Liver (tissue), 9 donors: ENCODE measurements around the gene CD300H. TPM values are rescaled to one million over a fixed set of nuclear protein-coding genes. Genes with fewer than 3 reads are reported as not detected.

Source experiments
- DNase-seq: peaks from one replicate; pipeline ENCODE4 v3.0.0-alpha.2; 2017; ENCODE audit warnings: low spot score
- H3K27ac ChIP-seq, 2 donors: one replicate each; pipeline ENCODE4 v1.7.0; 2013; ENCODE audit warnings: inconsistent platforms in 2 of 2, low read length in 2 of 2, control low read depth in 1 of 2, low read depth in 1 of 2, mild to moderate bottlenecking in 1 of 2
- H3K27me3 ChIP-seq, 4 donors: one replicate each; pipeline versions ENCODE4 v1.6.1 to v1.7.0; 2013; ENCODE audit warnings: low read length in 3 of 4, inconsistent platforms in 1 of 4, mild to moderate bottlenecking in 1 of 4, moderate library complexity in 1 of 4; ENCODE audit not compliant: control insufficient read depth in 4 of 4, insufficient read depth in 4 of 4
- H3K36me3 ChIP-seq, 4 donors: one replicate each; pipeline versions ENCODE4 v1.6.1 to v1.7.0; 2013; ENCODE audit warnings: low read length in 3 of 4, mild to moderate bottlenecking in 3 of 4, low read depth in 1 of 4, moderate library complexity in 1 of 4; ENCODE audit not compliant: control insufficient read depth in 4 of 4, insufficient read depth in 3 of 4
- H3K4me1 ChIP-seq, 4 donors: one replicate each; pipeline versions ENCODE4 v1.6.1 to v1.7.0; 2013; ENCODE audit warnings: low read length in 3 of 4, mild to moderate bottlenecking in 3 of 4, moderate library complexity in 1 of 4; ENCODE audit not compliant: control insufficient read depth in 4 of 4, insufficient read depth in 4 of 4
- H3K4me3 ChIP-seq, 3 donors: one replicate each; pipeline versions ENCODE4 v1.6.1 to v1.7.0; 2013; ENCODE audit warnings: low read length in 3 of 3, control low read depth in 1 of 3, low read depth in 1 of 3, mild to moderate bottlenecking in 1 of 3
- H3K9ac ChIP-seq, 2 donors: one replicate each; pipeline ENCODE4 v1.7.0; 2013; ENCODE audit warnings: low read length in 2 of 2, mild to moderate bottlenecking in 2 of 2, moderate library complexity in 2 of 2, control low read depth in 1 of 2, low read depth in 1 of 2
- H3K9me3 ChIP-seq, 4 donors: one replicate each; pipeline versions ENCODE4 v1.6.1 to v1.7.0; 2013; ENCODE audit warnings: low read length in 3 of 4; ENCODE audit not compliant: control insufficient read depth in 4 of 4
- EGR1 ChIP-seq, 2 donors: IDR thresholded peaks; 2 replicates each; pipeline ENCODE4 v1.6.1; 2016 to 2018; ENCODE audit warnings: antibody characterized with exemption in 2 of 2, low read depth in 2 of 2
- FOXA1 ChIP-seq: IDR thresholded peaks from 2 replicates; pipeline ENCODE4 v1.6.1; 2016; ENCODE audit warnings: antibody characterized with exemption
- FOXA2 ChIP-seq: IDR thresholded peaks from 2 replicates; pipeline ENCODE4 v1.6.1; 2016; ENCODE audit warnings: antibody characterized with exemption
- GABPA ChIP-seq, 2 donors: IDR thresholded peaks in 1 of 2; conservative IDR thresholded peaks in 1 of 2; 2 replicates each; pipeline ENCODE4 v1.6.1; 2016; ENCODE audit warnings: antibody characterized with exemption in 2 of 2, mild to moderate bottlenecking in 1 of 2, moderate library complexity in 1 of 2
- HNF4A ChIP-seq, 2 donors: conservative IDR thresholded peaks; 2 replicates each; pipeline ENCODE4 v1.6.1; 2016; ENCODE audit warnings: antibody characterized with exemption in 2 of 2, mild to moderate bottlenecking in 2 of 2
- HNF4G ChIP-seq: IDR thresholded peaks from 2 replicates; pipeline ENCODE4 v1.6.1; 2016; ENCODE audit warnings: antibody characterized with exemption
- NR2F2 ChIP-seq: IDR thresholded peaks from 2 replicates; pipeline ENCODE4 v1.6.1; 2016; ENCODE audit warnings: antibody characterized with exemption
- RAD21 ChIP-seq, 2 donors: IDR thresholded peaks; 2 replicates each; pipeline ENCODE4 v1.6.1; 2016; ENCODE audit warnings: antibody characterized with exemption in 2 of 2, mild to moderate bottlenecking in 2 of 2
- RXRA ChIP-seq, 2 donors: IDR thresholded peaks; 2 replicates each; pipeline ENCODE4 v1.6.1; 2017 to 2018; ENCODE audit warnings: antibody characterized with exemption in 2 of 2, mild to moderate bottlenecking in 1 of 2
- SP1 ChIP-seq: IDR thresholded peaks from 2 replicates; pipeline ENCODE4 v1.6.1; 2018; ENCODE audit warnings: antibody characterized with exemption, mild to moderate bottlenecking
- YY1 ChIP-seq: IDR thresholded peaks from 2 replicates; pipeline ENCODE4 v1.6.1; 2016; ENCODE audit warnings: antibody characterized with exemption, mild to moderate bottlenecking
- WGBS: extraction: QIAGEN DNeasy Blood & Tissue Kit; methylation state at CpG from one replicate; pipeline ENCODE4 v1.1.7; 2013; 5-methylcytosine and 5-hydroxymethylcytosine counted together
- polyA plus RNA-seq, 2 donors: library from polyadenylated mRNA; stranded (reverse) in 1 of 2; unstranded in 1 of 2; fragments of 200-250 nt in 1 of 2; fragments of >200 nt in 1 of 2; fragmentation: Nextera tagmentation in 1 of 2; extraction: Ambion mirVana in 1 of 2; gene quantifications; one replicate each; pipeline versions ENCODE4 v1.2.1 to v1.2.3, GENCODE V29; 2013 to 2015
- total RNA-seq, 2 donors: library from RNA; depleted of rRNA; stranded (reverse); fragments of >200 nt; gene quantifications; one replicate each; pipeline ENCODE4 v1.2.3, GENCODE V29; 2014
- TF ChIP-seq, protein P1 (sequence below): IDR thresholded peaks from 2 replicates; pipeline ENCODE4 v1.6.1; 2016; ENCODE audit warnings: antibody characterized with exemption
- TF ChIP-seq, protein P2 (sequence below): IDR thresholded peaks from 2 replicates; pipeline ENCODE4 v1.6.1; 2016; ENCODE audit warnings: antibody characterized with exemption
- TF ChIP-seq, protein P3 (sequence below): fragments of 150-350 bp; IDR thresholded peaks from 2 replicates; pipeline ENCODE4 v1.5.1; 2017; ENCODE audit warnings: improper control_type of control experiment, low read depth, low read length; ENCODE audit not compliant: missing input control
- TF ChIP-seq, protein P4 (sequence below): IDR thresholded peaks from 2 replicates; pipeline ENCODE4 v1.6.1; 2016; ENCODE audit warnings: antibody characterized with exemption
- TF ChIP-seq, protein P5 (sequence below): IDR thresholded peaks from 2 replicates; pipeline ENCODE4 v1.6.1; 2016; ENCODE audit warnings: antibody characterized with exemption, mild to moderate bottlenecking
- donor health status: healthy.
- donor health status: healthy.
- donor health status: healthy.
- donor health status: healthy.
- donor health status: healthy.

The CD300H gene
- total and polyA plus RNA-seq, 4 donors: 0.47 TPM; not detected in 3

DNA sequence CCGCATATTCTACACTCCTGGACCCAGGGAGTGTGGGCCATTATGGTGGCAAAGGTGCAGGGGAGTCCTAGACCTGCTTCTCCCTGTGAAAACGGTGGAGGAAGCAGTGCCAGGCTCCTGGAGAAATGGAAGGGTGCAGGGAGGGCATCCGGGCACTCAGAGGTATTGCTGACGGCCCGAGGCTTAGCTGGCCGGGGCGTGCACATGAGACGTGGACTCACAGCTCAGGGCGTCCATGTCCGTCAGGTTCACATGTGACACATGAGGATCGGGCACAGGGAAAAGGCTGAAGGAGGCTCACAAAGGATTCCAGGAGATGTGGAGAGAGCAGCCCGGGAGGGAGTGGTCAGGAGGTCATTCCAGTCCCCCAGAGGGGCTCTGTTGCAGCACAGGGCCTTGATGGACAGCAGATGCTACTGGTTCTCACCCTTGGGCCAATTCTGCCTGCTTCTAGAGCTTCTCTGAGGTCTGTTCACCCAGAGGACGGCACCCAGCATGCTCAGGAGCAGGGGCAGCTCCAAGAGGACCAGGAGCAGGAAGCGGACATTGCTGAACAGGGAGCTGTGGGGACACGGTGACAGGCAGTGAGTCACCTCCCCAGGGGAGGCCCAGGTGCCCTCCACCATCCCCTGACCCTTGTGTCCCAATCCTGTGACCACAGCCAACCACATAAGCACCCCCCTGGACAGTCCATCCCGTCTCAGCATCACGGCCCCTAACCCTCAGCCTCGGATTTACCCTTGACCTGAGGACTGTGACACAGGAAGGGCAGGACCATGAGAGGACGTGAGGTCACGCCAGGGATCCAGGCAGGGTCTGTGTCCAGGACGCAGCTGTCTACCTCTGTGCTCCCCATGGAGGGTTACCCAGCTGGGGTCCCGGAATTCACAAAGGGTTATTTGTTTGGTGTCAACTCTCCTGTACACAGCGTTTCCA is 25.9 kb downstream of the CD300H start:
- peaks cover 0 to 2% (median 0%) of the 10 kb centered on the region in 4 donors for H3K27me3 ChIP-seq
- peaks cover 0 to 4% (median 0%) of the 10 kb centered on the region in 4 donors for H3K4me1 ChIP-seq
- H3K36me3 ChIP-seq: no peaks in the 10 kb centered on the region
- no peaks in the 10 kb centered on the region for H3K9me3 ChIP-seq
- DNase-seq: no peak
- no peak overlapping the region for H3K27ac ChIP-seq
- TF ChIP-seq FOXA1: no peak
- no peak for TF ChIP-seq RAD21 (IDR thresholded peaks at IDR 0.05)
- TF ChIP-seq GABPA (IDR thresholded peaks at IDR 0.05 in 1 of 2, conservative IDR thresholded peaks at IDR 0.05 in 1 of 2): no peak
- no peak for TF ChIP-seq FOXA2
- TF ChIP-seq, protein P1, sequence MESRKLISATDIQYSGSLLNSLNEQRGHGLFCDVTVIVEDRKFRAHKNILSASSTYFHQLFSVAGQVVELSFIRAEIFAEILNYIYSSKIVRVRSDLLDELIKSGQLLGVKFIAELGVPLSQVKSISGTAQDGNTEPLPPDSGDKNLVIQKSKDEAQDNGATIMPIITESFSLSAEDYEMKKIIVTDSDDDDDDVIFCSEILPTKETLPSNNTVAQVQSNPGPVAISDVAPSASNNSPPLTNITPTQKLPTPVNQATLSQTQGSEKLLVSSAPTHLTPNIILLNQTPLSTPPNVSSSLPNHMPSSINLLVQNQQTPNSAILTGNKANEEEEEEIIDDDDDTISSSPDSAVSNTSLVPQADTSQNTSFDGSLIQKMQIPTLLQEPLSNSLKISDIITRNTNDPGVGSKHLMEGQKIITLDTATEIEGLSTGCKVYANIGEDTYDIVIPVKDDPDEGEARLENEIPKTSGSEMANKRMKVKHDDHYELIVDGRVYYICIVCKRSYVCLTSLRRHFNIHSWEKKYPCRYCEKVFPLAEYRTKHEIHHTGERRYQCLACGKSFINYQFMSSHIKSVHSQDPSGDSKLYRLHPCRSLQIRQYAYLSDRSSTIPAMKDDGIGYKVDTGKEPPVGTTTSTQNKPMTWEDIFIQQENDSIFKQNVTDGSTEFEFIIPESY: no peak
- TF ChIP-seq EGR1 (IDR thresholded peaks at IDR 0.05; ENCODE audit: low read depth in 2 of 2): no peak
- no peak for TF ChIP-seq NR2F2
- TF ChIP-seq SP1: no peak
- TF ChIP-seq HNF4G: no peak
- TF ChIP-seq, protein P2, sequence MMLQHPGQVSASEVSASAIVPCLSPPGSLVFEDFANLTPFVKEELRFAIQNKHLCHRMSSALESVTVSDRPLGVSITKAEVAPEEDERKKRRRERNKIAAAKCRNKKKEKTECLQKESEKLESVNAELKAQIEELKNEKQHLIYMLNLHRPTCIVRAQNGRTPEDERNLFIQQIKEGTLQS: no peak
- no peak for TF ChIP-seq YY1
- H3K4me3 ChIP-seq: no peak overlapping the region
- 67% methylated on average over 23 of the region's 23 CpGs for WGBS
- no peak overlapping the region for H3K9ac ChIP-seq

DNA sequence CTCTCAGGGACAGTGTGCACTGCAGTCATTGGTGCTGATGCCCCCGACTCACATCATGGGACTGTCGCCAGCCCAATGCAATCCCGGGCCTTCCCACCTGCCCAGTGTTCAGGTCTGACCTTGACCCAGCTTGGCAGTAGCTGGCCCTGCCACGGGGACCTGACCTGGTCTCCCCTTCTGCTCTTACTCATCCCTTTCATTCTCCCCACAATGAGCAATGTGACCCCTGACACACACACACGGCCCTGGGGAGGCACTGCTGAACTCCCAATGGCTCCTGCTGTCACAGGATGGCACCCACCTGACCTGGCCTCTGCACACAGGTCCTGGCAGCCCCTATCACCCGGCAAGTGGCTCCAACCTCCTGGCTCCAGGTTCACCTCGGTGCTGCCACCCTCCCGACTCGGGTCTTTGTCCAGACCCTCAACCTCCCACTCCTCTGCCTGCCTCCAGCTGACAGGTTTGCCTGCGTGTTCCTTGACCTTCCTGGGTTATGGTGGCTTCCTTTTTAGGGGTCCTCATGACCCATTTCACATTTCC is 28.0 kb downstream of the CD300H start:
- Histone ChIP-seq H3K4me3 (no peak overlapping the region), H3K27ac (no peak overlapping the region), H3K36me3 (no peaks in the 10 kb centered on the region), H3K27me3 (peaks cover 0 to 6% (median 0%) of the 10 kb centered on the region in 4 donors), H3K9ac (no peak overlapping the region), H3K4me1 (no peaks in the 10 kb centered on the region), H3K9me3 (no peaks in the 10 kb centered on the region)
- no peak for TF ChIP-seq RXRA (IDR thresholded peaks at IDR 0.05)
- TF ChIP-seq, protein P3, sequence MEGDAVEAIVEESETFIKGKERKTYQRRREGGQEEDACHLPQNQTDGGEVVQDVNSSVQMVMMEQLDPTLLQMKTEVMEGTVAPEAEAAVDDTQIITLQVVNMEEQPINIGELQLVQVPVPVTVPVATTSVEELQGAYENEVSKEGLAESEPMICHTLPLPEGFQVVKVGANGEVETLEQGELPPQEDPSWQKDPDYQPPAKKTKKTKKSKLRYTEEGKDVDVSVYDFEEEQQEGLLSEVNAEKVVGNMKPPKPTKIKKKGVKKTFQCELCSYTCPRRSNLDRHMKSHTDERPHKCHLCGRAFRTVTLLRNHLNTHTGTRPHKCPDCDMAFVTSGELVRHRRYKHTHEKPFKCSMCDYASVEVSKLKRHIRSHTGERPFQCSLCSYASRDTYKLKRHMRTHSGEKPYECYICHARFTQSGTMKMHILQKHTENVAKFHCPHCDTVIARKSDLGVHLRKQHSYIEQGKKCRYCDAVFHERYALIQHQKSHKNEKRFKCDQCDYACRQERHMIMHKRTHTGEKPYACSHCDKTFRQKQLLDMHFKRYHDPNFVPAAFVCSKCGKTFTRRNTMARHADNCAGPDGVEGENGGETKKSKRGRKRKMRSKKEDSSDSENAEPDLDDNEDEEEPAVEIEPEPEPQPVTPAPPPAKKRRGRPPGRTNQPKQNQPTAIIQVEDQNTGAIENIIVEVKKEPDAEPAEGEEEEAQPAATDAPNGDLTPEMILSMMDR: no peak
- TF ChIP-seq, protein P4, sequence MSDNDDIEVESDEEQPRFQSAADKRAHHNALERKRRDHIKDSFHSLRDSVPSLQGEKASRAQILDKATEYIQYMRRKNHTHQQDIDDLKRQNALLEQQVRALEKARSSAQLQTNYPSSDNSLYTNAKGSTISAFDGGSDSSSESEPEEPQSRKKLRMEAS: no peak
- TF ChIP-seq HNF4A (conservative IDR thresholded peaks at IDR 0.05): no peak
- TF ChIP-seq, protein P5, sequence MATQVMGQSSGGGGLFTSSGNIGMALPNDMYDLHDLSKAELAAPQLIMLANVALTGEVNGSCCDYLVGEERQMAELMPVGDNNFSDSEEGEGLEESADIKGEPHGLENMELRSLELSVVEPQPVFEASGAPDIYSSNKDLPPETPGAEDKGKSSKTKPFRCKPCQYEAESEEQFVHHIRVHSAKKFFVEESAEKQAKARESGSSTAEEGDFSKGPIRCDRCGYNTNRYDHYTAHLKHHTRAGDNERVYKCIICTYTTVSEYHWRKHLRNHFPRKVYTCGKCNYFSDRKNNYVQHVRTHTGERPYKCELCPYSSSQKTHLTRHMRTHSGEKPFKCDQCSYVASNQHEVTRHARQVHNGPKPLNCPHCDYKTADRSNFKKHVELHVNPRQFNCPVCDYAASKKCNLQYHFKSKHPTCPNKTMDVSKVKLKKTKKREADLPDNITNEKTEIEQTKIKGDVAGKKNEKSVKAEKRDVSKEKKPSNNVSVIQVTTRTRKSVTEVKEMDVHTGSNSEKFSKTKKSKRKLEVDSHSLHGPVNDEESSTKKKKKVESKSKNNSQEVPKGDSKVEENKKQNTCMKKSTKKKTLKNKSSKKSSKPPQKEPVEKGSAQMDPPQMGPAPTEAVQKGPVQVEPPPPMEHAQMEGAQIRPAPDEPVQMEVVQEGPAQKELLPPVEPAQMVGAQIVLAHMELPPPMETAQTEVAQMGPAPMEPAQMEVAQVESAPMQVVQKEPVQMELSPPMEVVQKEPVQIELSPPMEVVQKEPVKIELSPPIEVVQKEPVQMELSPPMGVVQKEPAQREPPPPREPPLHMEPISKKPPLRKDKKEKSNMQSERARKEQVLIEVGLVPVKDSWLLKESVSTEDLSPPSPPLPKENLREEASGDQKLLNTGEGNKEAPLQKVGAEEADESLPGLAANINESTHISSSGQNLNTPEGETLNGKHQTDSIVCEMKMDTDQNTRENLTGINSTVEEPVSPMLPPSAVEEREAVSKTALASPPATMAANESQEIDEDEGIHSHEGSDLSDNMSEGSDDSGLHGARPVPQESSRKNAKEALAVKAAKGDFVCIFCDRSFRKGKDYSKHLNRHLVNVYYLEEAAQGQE: no peak
- 67% methylated on average over 10 of the region's 10 CpGs for WGBS
- DNase-seq: no peak
